Measurements from ENCODE around the gene AQP3. TPM values are rescaled to one million over a fixed set of nuclear protein-coding genes. Genes with fewer than 3 reads are reported as not detected.
"Not testable (repeated sequence)": the region's sequence is repeated elsewhere in the genome, so short reads cannot be mapped to it uniquely, and the experiment has no call there.

Gene AQP3
- total and polyA plus RNA-seq, 2 experiments from 2014 or later: 0.29 TPM; not detected in 1

DNA sequence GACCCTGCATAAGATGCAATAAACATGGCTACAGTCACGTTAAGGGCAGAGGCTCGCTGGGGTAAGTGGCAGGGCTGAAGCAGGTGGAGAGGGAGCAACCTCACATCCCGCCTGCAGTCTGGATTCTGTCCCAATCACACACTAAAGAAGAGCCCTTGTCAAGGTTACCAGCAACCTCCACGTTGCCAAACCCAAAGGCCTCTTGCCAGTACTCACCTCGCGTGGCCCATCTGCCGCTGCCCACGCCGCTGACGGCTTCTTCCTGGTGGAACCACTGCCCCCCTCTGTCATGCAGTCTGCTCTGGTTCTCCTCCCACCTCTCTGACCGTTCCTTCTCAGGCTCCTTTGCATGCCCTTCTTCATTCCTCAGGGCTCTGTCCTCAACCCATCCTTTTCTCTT lies 53.8 kb downstream of the AQP3 start:
- Histone ChIP-seq H3K27ac (no peak overlapping the region), H3K4me2 (ENCODE audit: unreplicated experiment) (no peak overlapping the region), H3F3A (ENCODE audit: insufficient read depth) (peaks cover 5% of the 10 kb centered on the region), H3K4me1 (ENCODE audit: insufficient read depth) (peaks cover 12% of the 10 kb centered on the region), H4K20me1 (ENCODE audit: insufficient read depth) (no peaks in the 10 kb centered on the region), H3K27me3 (replicated peaks; ENCODE audit: insufficient read depth) (no peaks in the 10 kb centered on the region), H3K4me3 (no peak overlapping the region), H3K79me2 (ENCODE audit: insufficient read depth) (no peaks in the 10 kb centered on the region), H3K9ac (no peak overlapping the region), H2AFZ (no peak overlapping the region), H3K9me3 (ENCODE audit: low read depth) (no peaks in the 10 kb centered on the region), H3K36me3 (ENCODE audit: low read depth) (no peaks in the 10 kb centered on the region), H3K9me2 (ENCODE audit: insufficient read depth) (no peaks in the 10 kb centered on the region)
- DNase-seq: no peak
- TF ChIP-seq EZH2 (IDR thresholded peaks at IDR 0.05; ENCODE audit: insufficient read depth, poor library complexity, severe bottlenecking) (no peak), EZH2phosphoT487 (IDR thresholded peaks at IDR 0.05; ENCODE audit: insufficient read depth, low read depth) (no peak)
- WGBS, 2 experiments (ENCODE audit: low coverage in 1 of 2, low lambda C conversion rate in 2 of 2, missing lambda C conversion rate in 2 of 2): 68 to 71% methylated on average over 11 of the region's 11 CpGs
- in situ Hi-C loops (cut with MboI): no loop called here

DNA sequence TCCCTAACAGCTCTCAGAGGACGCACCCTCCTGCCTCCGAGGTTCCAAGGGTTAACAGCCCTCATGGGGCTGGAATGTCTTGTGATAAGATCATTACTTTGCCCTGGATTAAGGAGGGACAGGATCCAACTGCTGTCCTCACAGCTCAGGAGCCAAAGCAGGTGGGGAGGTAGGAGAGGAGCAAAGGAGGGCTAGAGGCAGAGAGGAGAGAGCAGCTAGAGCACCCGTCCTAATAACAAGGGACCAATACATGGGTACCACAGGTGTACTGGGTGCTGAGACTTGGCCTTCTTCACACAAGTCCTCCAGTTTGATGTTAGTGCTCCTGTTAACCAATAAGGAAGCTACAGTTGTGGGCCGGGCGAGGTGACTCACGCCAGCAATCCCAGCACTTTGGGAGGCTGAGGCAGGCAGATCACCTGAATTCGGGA lies 54.8 kb downstream of the AQP3 start:
- H3K4me2 ChIP-seq (ENCODE audit: unreplicated experiment); H2AFZ ChIP-seq; H3K9me2 ChIP-seq (ENCODE audit: insufficient read depth); H3K9me3 ChIP-seq (ENCODE audit: low read depth); H4K20me1 ChIP-seq (ENCODE audit: insufficient read depth); H3K4me3 ChIP-seq; H3K36me3 ChIP-seq (ENCODE audit: low read depth); H3K27me3 ChIP-seq (replicated peaks; ENCODE audit: insufficient read depth); H3F3A ChIP-seq (ENCODE audit: insufficient read depth); H3K27ac ChIP-seq; DNase-seq; in situ Hi-C loops (cut with MboI); H3K9ac ChIP-seq; H3K79me2 ChIP-seq (ENCODE audit: insufficient read depth): not testable (repeated sequence)
- H3K4me1 ChIP-seq (ENCODE audit: insufficient read depth): peaks cover 12% of the 10 kb centered on the region
- 57 to 60% methylated on average over 6 to 7 of the region's 7 CpGs for WGBS, 2 experiments (ENCODE audit: low coverage in 1 of 2, low lambda C conversion rate in 2 of 2, missing lambda C conversion rate in 2 of 2)

Small RNA genes lying within 50 kb of the gene (microRNA-seq; reads per million reads assigned to microRNA genes)
- not detected for gene MIR6851 (ENCODE audit: borderline number of aligned reads)

Small RNA genes lying within 50 kb of the gene (small RNA-seq; reads per million reads assigned to genes)
- gene AL356218.2 (ENCODE audit: low read depth, low replicate concordance): not detected
- not detected for gene MIR6851 (ENCODE audit: low read depth, low replicate concordance)

Other genes starting within 250 kb of the AQP3 start
- gene SPINK4, start 207.4 kb downstream of the AQP3 start, total RNA-seq (2014; rRNA removed; shearing (Covaris generic)): not detected in 2 replicates
- not detected in 2 replicates for gene SPINK4, start 207.4 kb downstream of the AQP3 start, polyA plus RNA-seq (2016; fragmentation: Nextera tagmentation; extraction: Ambion mirVana)
- 25.0 and 38.2 TPM in 2 replicates for gene BAG1, start 182.9 kb downstream of the AQP3 start, total RNA-seq (2014; rRNA removed; shearing (Covaris generic))
- 48.7 and 49.7 TPM in 2 replicates for gene BAG1, start 182.9 kb downstream of the AQP3 start, polyA plus RNA-seq (2016; fragmentation: Nextera tagmentation; extraction: Ambion mirVana)
- gene CHMP5, start 182.5 kb downstream of the AQP3 start, total RNA-seq (2014; rRNA removed; shearing (Covaris generic)): 65.3 and 90.6 TPM in 2 replicates
- 130 and 134 TPM in 2 replicates for gene CHMP5, start 182.5 kb downstream of the AQP3 start, polyA plus RNA-seq (2016; fragmentation: Nextera tagmentation; extraction: Ambion mirVana)
- 20.4 and 23.8 TPM in 2 replicates for gene NFX1, start 157.1 kb downstream of the AQP3 start, total RNA-seq (2014; rRNA removed; shearing (Covaris generic))
- 27.8 and 28.1 TPM in 2 replicates for gene NFX1, start 157.1 kb downstream of the AQP3 start, polyA plus RNA-seq (2016; fragmentation: Nextera tagmentation; extraction: Ambion mirVana)
- gene AQP7, start 45.0 kb downstream of the AQP3 start, total RNA-seq (2014; rRNA removed; shearing (Covaris generic)): not detected in 2 replicates
- not detected in 2 replicates for gene AQP7, start 45.0 kb downstream of the AQP3 start, polyA plus RNA-seq (2016; fragmentation: Nextera tagmentation; extraction: Ambion mirVana)
- gene NOL6, start 26.3 kb upstream of the AQP3 start, total RNA-seq (2014; rRNA removed; shearing (Covaris generic)): 27.9 and 31.2 TPM in 2 replicates
- 18.0 and 19.4 TPM in 2 replicates for gene NOL6, start 26.3 kb upstream of the AQP3 start, polyA plus RNA-seq (2016; fragmentation: Nextera tagmentation; extraction: Ambion mirVana)
- 0.11 TPM in 1 of 2 replicates, not detected in the other for gene ANKRD18B, start 76.7 kb upstream of the AQP3 start, total RNA-seq (2014; rRNA removed; shearing (Covaris generic))
- 0.49 and 0.74 TPM in 2 replicates for gene ANKRD18B, start 76.7 kb upstream of the AQP3 start, polyA plus RNA-seq (2016; fragmentation: Nextera tagmentation; extraction: Ambion mirVana)

Measured in GM23248 (cell line).